GM12878 (cell line): ENCODE data around the gene ABHD18. TPM values are rescaled to one million over a fixed set of nuclear protein-coding genes. Genes with fewer than 3 reads are reported as not detected.

Experiments used
- ATAC-seq: fragments of 200-7000 bp; cut with Tn5 transposase; 3 replicates; pipeline ENCODE4 v1.9.1; 2020; ENCODE audit warnings: mild to moderate bottlenecking, moderate library complexity
- BruUV-seq: library from RNA; stranded (reverse); fragments of 400-500 nt; replicated peaks from 2 replicates; lab custom pipeline; 2021; lab: Mats Ljungman, UMichigan
- CTCF ChIA-PET: fragments of 300-600 bp; sonication (Branson Sonifier 250); formaldehyde crosslinking; extraction: SDS; loops from one replicate; lab custom pipeline; 2021; ENCODE audit warnings: inconsistent platforms; lab: Yijun Ruan, JAX
- POLR2A ChIA-PET: fragments of 350-600 bp; formaldehyde crosslinking; extraction: SDS; loops from one replicate; lab custom pipeline; 2021; ENCODE audit warnings: inconsistent platforms; lab: Charles Lee
- RAD21 ChIA-PET: fragments of 300-600 bp; sonication (Branson Sonifier 250); formaldehyde crosslinking; loops from one replicate; lab custom pipeline; 2023; ENCODE audit warnings: antibody characterized with exemption; ENCODE audit not compliant: unreplicated experiment; lab: Charles Lee
- SMC1A ChIA-PET: fragments of 300-600 bp; sonication (Branson Sonifier 250); formaldehyde crosslinking; loops from one replicate; lab custom pipeline; 2023; ENCODE audit not compliant: unreplicated experiment, uncharacterized antibody; lab: Charles Lee
- DNase-seq: peaks from one replicate; pipeline ENCODE4 v3.0.0-alpha.2; 2011; ENCODE audit warnings: low read depth, low spot score
- FAIRE-seq: peaks from 3 replicates; lab custom pipeline; 2011; peaks lifted over from hg19 to GRCh38; lab: Jason Lieb, UNC
- H2AFZ ChIP-seq: 2 replicates; pipeline ENCODE4 v1.6.0; 2011; ENCODE audit warnings: low read depth, low read length, control low read depth; ENCODE audit not compliant: control insufficient read depth
- H3K27ac ChIP-seq: 2 replicates; pipeline ENCODE4 v1.5.1; 2011; ENCODE audit warnings: control low read depth; ENCODE audit not compliant: control insufficient read depth, insufficient read depth
- H3K27me3 ChIP-seq, 2 experiments: replicated peaks in 1 of 2; 2 replicates each; pipeline versions ENCODE4 v1.6.0 to v1.6.1; 2011; ENCODE audit warnings: low read length in 1 of 2; ENCODE audit not compliant: control insufficient read depth in 2 of 2, insufficient read depth in 2 of 2
- H3K36me3 ChIP-seq, 2 experiments: 2 replicates each; pipeline ENCODE4 v1.5.1; 2011; ENCODE audit warnings: low read length in 1 of 2; ENCODE audit not compliant: control insufficient read depth in 2 of 2, insufficient read depth in 2 of 2
- H3K4me1 ChIP-seq: 2 replicates; pipeline ENCODE4 v1.6.1; 2011; ENCODE audit warnings: mild to moderate bottlenecking, low read length, moderate library complexity, mixed read lengths; ENCODE audit not compliant: control insufficient read depth, insufficient read depth
- H3K4me2 ChIP-seq: 2 replicates; pipeline ENCODE4 v1.6.0; 2011; ENCODE audit warnings: control low read depth; ENCODE audit not compliant: control insufficient read depth, insufficient read depth
- H3K4me3 ChIP-seq: fragments of 200-600 bp; sonication (generic); 2 replicates; pipeline ENCODE4 v1.5.1; 2016
- H3K79me2 ChIP-seq: 2 replicates; pipeline ENCODE4 v1.6.0; 2011; ENCODE audit warnings: low read length; ENCODE audit not compliant: control insufficient read depth, insufficient read depth
- H3K9ac ChIP-seq: 2 replicates; pipeline ENCODE4 v1.8.0; 2011; ENCODE audit warnings: low read length, control low read depth, mixed read lengths; ENCODE audit not compliant: control insufficient read depth, insufficient read depth
- H3K9me3 ChIP-seq: replicated peaks from 3 replicates; pipeline ENCODE4 v1.5.1; 2011; ENCODE audit warnings: mild to moderate bottlenecking, low read length; ENCODE audit not compliant: control insufficient read depth, insufficient read depth
- H4K20me1 ChIP-seq: 2 replicates; pipeline ENCODE4 v1.6.0; 2011; ENCODE audit not compliant: control insufficient read depth, insufficient read depth
- BACH1 ChIP-seq: fragments of 450-650 bp; IDR thresholded peaks from 2 replicates; pipeline ENCODE4 v1.6.1; 2017; ENCODE audit warnings: mild to moderate bottlenecking, borderline replicate concordance
- CREB1 ChIP-seq: IDR thresholded peaks from 2 replicates; pipeline ENCODE4 v1.6.1; 2012; ENCODE audit warnings: low read depth, mild to moderate bottlenecking, inconsistent platforms
- E4F1 ChIP-seq: fragments of 450-650 bp; IDR thresholded peaks from 2 replicates; pipeline ENCODE4 v1.6.1; 2018; ENCODE audit warnings: borderline replicate concordance, mild to moderate bottlenecking; ENCODE audit not compliant: partially characterized antibody
- EGR1 ChIP-seq, 2 experiments: IDR thresholded peaks; 1 replicate in 1 of 2; 2 replicates in 1 of 2; pipeline ENCODE4 v1.6.1; 2011 to 2012; ENCODE audit warnings: low read depth in 2 of 2, low read length in 2 of 2, borderline replicate concordance in 1 of 2, mild to moderate bottlenecking in 1 of 2, moderate library complexity in 1 of 2
- ESRRA ChIP-seq: IDR thresholded peaks from 2 replicates; pipeline ENCODE4 v1.6.1; 2012; ENCODE audit warnings: mild to moderate bottlenecking, low read length, improper control_type of control experiment
- GABPA ChIP-seq: IDR thresholded peaks from 2 replicates; pipeline ENCODE4 v1.6.1; 2014; ENCODE audit warnings: antibody characterized with exemption, low read depth, mild to moderate bottlenecking, inconsistent platforms
- HDAC6 ChIP-seq: fragments of 200-600 bp; sonication (generic); IDR thresholded peaks from one replicate; pipeline ENCODE4 v1.8.0; 2017; ENCODE audit warnings: antibody characterized with exemption; ENCODE audit not compliant: unreplicated experiment
- MEF2A ChIP-seq: IDR thresholded peaks from 2 replicates; pipeline ENCODE4 v1.6.1; 2011; ENCODE audit warnings: low read depth, mild to moderate bottlenecking, low read length, moderate library complexity; ENCODE audit not compliant: insufficient read depth
- MYB ChIP-seq: fragments of 150-350 bp; IDR thresholded peaks from 2 replicates; pipeline ENCODE4 v1.6.1; 2014; ENCODE audit warnings: mild to moderate bottlenecking, low read depth, low read length, borderline replicate concordance
- NKRF ChIP-seq: fragments of 450-650 bp; conservative IDR thresholded peaks from 2 replicates; pipeline ENCODE4 v1.6.1; 2017; ENCODE audit warnings: mild to moderate bottlenecking, moderate library complexity
- NR2C1 ChIP-seq: fragments of 450-650 bp; IDR thresholded peaks from 2 replicates; pipeline ENCODE4 v1.6.1; 2017; ENCODE audit warnings: antibody characterized with exemption, mild to moderate bottlenecking, moderate library complexity
- PKNOX1 ChIP-seq: fragments of 450-650 bp; IDR thresholded peaks from 2 replicates; pipeline ENCODE4 v1.6.1; 2016; ENCODE audit warnings: mild to moderate bottlenecking
- RB1 ChIP-seq: fragments of 450-650 bp; formaldehyde crosslinking; IDR thresholded peaks from 2 replicates; pipeline ENCODE4 v1.6.1; 2017; ENCODE audit warnings: mild to moderate bottlenecking, borderline replicate concordance
- RCOR1 ChIP-seq: conservative IDR thresholded peaks from 2 replicates; pipeline ENCODE4 v1.6.1; 2012; ENCODE audit warnings: low read depth, low read length, improper control_type of control experiment
- SMAD5 ChIP-seq: IDR thresholded peaks from 2 replicates; pipeline ENCODE4 v1.6.1; 2016; ENCODE audit warnings: antibody characterized with exemption, low read depth
- SREBF1 ChIP-seq: IDR thresholded peaks from 2 replicates; pipeline ENCODE4 v1.6.1; 2012; ENCODE audit warnings: mild to moderate bottlenecking, low read length
- SUZ12 ChIP-seq: fragments of 200-600 bp; sonication (generic); IDR thresholded peaks from one replicate; pipeline ENCODE4 v1.6.1; 2018; ENCODE audit warnings: antibody characterized with exemption, mild to moderate bottlenecking; ENCODE audit not compliant: unreplicated experiment
- TCF3 ChIP-seq: IDR thresholded peaks from 2 replicates; pipeline ENCODE4 v1.6.1; 2012; ENCODE audit warnings: low read depth, mild to moderate bottlenecking, low read length, borderline replicate concordance; ENCODE audit not compliant: insufficient read depth
- ZNF274 ChIP-seq: IDR thresholded peaks from one replicate; pipeline ENCODE4 v1.8.0; 2011; ENCODE audit not compliant: insufficient read length, insufficient read depth
- WGBS: methylation state at CpG from one replicate; pipeline ENCODE4 v1.1.6; 2016; ENCODE audit warnings: low lambda C conversion rate; ENCODE audit not compliant: insufficient replicate concordance, insufficient coverage; ENCODE audit errors: missing lambda C conversion rate; 5-methylcytosine and 5-hydroxymethylcytosine counted together
- in situ Hi-C: fragments of 300-500 bp; cut with MboI; formaldehyde crosslinking; loops from 9 replicates; pipeline ENCODE4 v1.14.3; 2018; ENCODE audit warnings: mixed read lengths
- intact Hi-C: fragments of 100-400 bp; cut with micrococcal nuclease; formaldehyde crosslinking; loops from one replicate; pipeline ENCODE4 v1.14.2; 2022; ENCODE audit not compliant: unreplicated experiment
- polyA plus RNA-seq, 11 experiments: library from polyadenylated mRNA; depleted of rRNA in 4 of 11; unstranded in 6 of 11; stranded (reverse) in 5 of 11; fragments of >200 nt; fragmentation: Nextera tagmentation in 4 of 11; fragmentation: Illumina TruSeq in 1 of 11; extraction: Ambion mirVana in 4 of 11; extraction: Trizol in 1 of 11; gene quantifications; 1 replicate in 1 of 11; 2 replicates in 10 of 11; pipeline versions ENCODE4 v1.2.1 to v1.2.3, GENCODE V29; 2011 to 2016; ENCODE audit warnings: inconsistent platforms in 2 of 11, missing spikeins in 2 of 11, low read depth in 1 of 11
- total RNA-seq, 4 experiments: library from RNA; depleted of rRNA in 3 of 4; stranded (reverse); fragments of >200 nt in 3 of 4; fragmentation: Illumina TruSeq in 1 of 4; extraction: Trizol in 1 of 4; gene quantifications; 2 replicates each; pipeline versions ENCODE4 v1.2.1 to v1.2.3, GENCODE V29; 2013 to 2021

ABHD18 gene
- total and polyA plus RNA-seq, 10 of the 15 experiments (the other 5 are each of a cell fraction or from before 2014, with no cell fraction given), result 3.4 to 13.5 (median 9.6) TPM

- RAD21 ChIA-PET, result interaction anchor here (0.6 to 2.0 kb wide), 15 partner anchors 33 to 321 kb away, joined by 3 to 11 read pairs (median 4); partner anchors contain the start of genes HSPA4L and PLK4
- intact Hi-C loops (loop anchor here (2.0 to 10.0 kb wide), 5 partner anchors 85 to 847 kb away; partner anchors contain the start of genes HSPA4L, LARP1B, PGRMC2 and PLK4), in situ Hi-C loops (no loop called here)
- TSS peak; percentile 81 for BruUV-seq
- H3K4me2 ChIP-seq, result peak overlapping the region; percentile 24
- peaks cover 67% of the 10 kb centered on the region for H3K79me2 ChIP-seq
- CTCF ChIA-PET, result interaction anchor here (0.8 to 1.6 kb wide), 12 partner anchors 22 to 359 kb away, joined by 3 to 13 read pairs (median 4); no protein-coding TSS in a partner anchor
- SMC1A ChIA-PET, result interaction anchor here (0.6 to 2.0 kb wide), 17 partner anchors 9 to 187 kb away, joined by 3 to 12 read pairs (median 4); partner anchors contain the start of genes LARP1B and PLK4
- peak overlapping the region; percentile 83 for H3K4me3 ChIP-seq
- peaks cover 0 to 3% of the 10 kb centered on the region in 2 experiments; a peak in 1 of 4 replicates for H3K36me3 ChIP-seq
- H3K9ac ChIP-seq, result peak overlapping the region; percentile 96
- H3K9me3 ChIP-seq, result no peaks in the 10 kb centered on the region
- peaks cover 5% of the 10 kb centered on the region; the same call in 1 of the 2 replicates for H3K4me1 ChIP-seq
- DNase-seq (peak; percentile 21), ATAC-seq (peak; percentile 57), FAIRE-seq (peak; percentile 49)
- peak overlapping the region; percentile 99 for H2AFZ ChIP-seq
- POLR2A ChIA-PET, result interaction anchor here (0.5 to 3.9 kb wide), 16 partner anchors 8 to 1128 kb away, joined by 3 to 25 read pairs (median 4); partner anchors contain the start of genes LARP1B, PLK4 and SCLT1
- no peaks in the 10 kb centered on the region for H4K20me1 ChIP-seq
- peak overlapping the region; percentile 89 for H3K27ac ChIP-seq
- WGBS, result 0% methylated on average over 14 of the region's 15 CpGs
- H3K27me3 ChIP-seq, result no peaks in the 10 kb centered on the region
- TF ChIP-seq ESRRA (no peak), RB1 (no peak), CREB1 (peak; percentile 90), EGR1 (IDR thresholded peaks at IDR 0.05; ENCODE audit: borderline replicate concordance in 1 of 2, low read depth in 2 of 2, low read length in 2 of 2) (no peak), PKNOX1 (peak; percentile 91), SREBF1 (no peak), BACH1 (no peak), RCOR1 (no peak), MEF2A (no peak), MYB (no peak), NKRF (no peak), SUZ12 (no peak), SMAD5 (no peak), TCF3 (no peak), NR2C1 (no peak), HDAC6 (no peak), GABPA (no peak), ZNF274 (no peak), E4F1 (no peak)
Measured at GRCh38 chr4:127965803-127966175, 583 bp downstream of the ABHD18 start.
